ENCODE results near the gene MCOLN1.

DNA sequence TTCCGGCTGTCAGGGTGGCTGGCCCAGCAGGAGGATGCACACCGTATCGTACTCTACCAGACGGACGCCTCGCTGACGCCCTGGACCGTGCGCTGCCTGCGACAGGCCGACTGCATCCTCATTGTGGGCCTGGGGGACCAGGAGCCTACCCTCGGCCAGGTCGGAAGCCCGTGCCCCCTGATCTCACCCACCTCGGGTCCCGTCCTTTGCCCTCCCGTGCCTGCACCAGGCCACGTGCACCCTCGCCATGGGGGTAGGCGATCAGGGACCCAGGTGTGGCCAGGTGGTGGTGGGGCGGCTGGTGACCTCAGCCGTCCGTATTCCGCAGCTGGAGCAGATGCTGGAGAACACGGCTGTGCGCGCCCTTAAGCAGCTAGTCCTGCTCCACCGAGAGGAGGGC is 32.1 kb downstream of the MCOLN1 start:
- no peak for TF ChIP-seq POLR2A (IDR thresholded peaks at IDR 0.05; ENCODE audit: low read length)
- no peak for TF ChIP-seq GATA1 (IDR thresholded peaks at IDR 0.05; ENCODE audit: low read depth, low read length)
